HEK293 (cell line): ENCODE measurements around the gene BRAT1.
"Not testable (repeated sequence)": the region's sequence is repeated elsewhere in the genome, so short reads cannot be mapped to it uniquely, and the experiment has no call there.

Experiments
- ATF2 ChIP-seq: fragments of 450-650 bp; formaldehyde crosslinking; IDR thresholded peaks from 2 replicates; pipeline ENCODE4 v1.5.1; 2016; ENCODE audit warnings: missing biosample characterization, missing genetic modification characterization, low read depth
- BCL11A ChIP-seq: fragments of 450-650 bp; formaldehyde crosslinking; IDR thresholded peaks from 2 replicates; pipeline ENCODE4 v1.5.1; 2016; ENCODE audit warnings: low read depth, missing biosample characterization, missing genetic modification characterization
- CTCF ChIP-seq: fragments of 450-650 bp; formaldehyde crosslinking; IDR thresholded peaks from 2 replicates; pipeline ENCODE4 v1.5.1; 2016; ENCODE audit warnings: missing biosample characterization, missing genetic modification characterization
- REST ChIP-seq: fragments of 450-650 bp; formaldehyde crosslinking; IDR thresholded peaks from 2 replicates; pipeline ENCODE4 v1.5.1; 2016; ENCODE audit warnings: missing biosample characterization, missing genetic modification characterization
- ZNF184 ChIP-seq: fragments of 450-650 bp; IDR thresholded peaks from 2 replicates; pipeline ENCODE4 v1.5.1; 2018; ENCODE audit warnings: missing biosample characterization, mild to moderate bottlenecking, missing genetic modification characterization
- ZNF335 ChIP-seq: fragments of 450-650 bp; formaldehyde crosslinking; conservative IDR thresholded peaks from 2 replicates; pipeline ENCODE4 v1.5.1; 2016; ENCODE audit warnings: missing biosample characterization, missing genetic modification characterization
- ZNF610 ChIP-seq: fragments of 450-650 bp; formaldehyde crosslinking; IDR thresholded peaks from 2 replicates; pipeline ENCODE4 v1.5.1; 2016; ENCODE audit warnings: missing biosample characterization, missing genetic modification characterization, borderline replicate concordance
- ZNF785 ChIP-seq: fragments of 450-650 bp; formaldehyde crosslinking; IDR thresholded peaks from 2 replicates; pipeline ENCODE4 v1.5.1; 2016; ENCODE audit warnings: missing biosample characterization, missing genetic modification characterization
- ZNF792 ChIP-seq: fragments of 450-650 bp; formaldehyde crosslinking; IDR thresholded peaks from 2 replicates; pipeline ENCODE4 v1.5.1; 2016; ENCODE audit warnings: missing biosample characterization, missing genetic modification characterization
- ZSCAN23 ChIP-seq: fragments of 450-650 bp; formaldehyde crosslinking; IDR thresholded peaks from 2 replicates; pipeline ENCODE4 v1.5.1; 2016; ENCODE audit warnings: missing biosample characterization, missing genetic modification characterization

- not testable (repeated sequence) for TF ChIP-seq CTCF (tag by site-specific recombination); ZNF792 (tag by site-specific recombination); ZNF184 (tag by site-specific recombination); ZNF785; ATF2 (tag by site-specific recombination); REST; BCL11A (tag by site-specific recombination); ZNF335 (tag by site-specific recombination); ZSCAN23; ZNF610 (tag by site-specific recombination)
These were observed 23.6 kb downstream of the BRAT1 start for GRCh38 chr7:2531796-2532110.
